Measurements from ENCODE around the gene CARM1. TPM values are rescaled to one million over a fixed set of nuclear protein-coding genes. Genes with fewer than 3 reads are reported as not detected.
"Not testable (repeated sequence)": the region's sequence is repeated elsewhere in the genome, so short reads cannot be mapped to it uniquely, and the experiment has no call there.

Gene CARM1
- total and polyA plus RNA-seq, 2 donors, result 19.1 to 55.7 TPM

DNA sequence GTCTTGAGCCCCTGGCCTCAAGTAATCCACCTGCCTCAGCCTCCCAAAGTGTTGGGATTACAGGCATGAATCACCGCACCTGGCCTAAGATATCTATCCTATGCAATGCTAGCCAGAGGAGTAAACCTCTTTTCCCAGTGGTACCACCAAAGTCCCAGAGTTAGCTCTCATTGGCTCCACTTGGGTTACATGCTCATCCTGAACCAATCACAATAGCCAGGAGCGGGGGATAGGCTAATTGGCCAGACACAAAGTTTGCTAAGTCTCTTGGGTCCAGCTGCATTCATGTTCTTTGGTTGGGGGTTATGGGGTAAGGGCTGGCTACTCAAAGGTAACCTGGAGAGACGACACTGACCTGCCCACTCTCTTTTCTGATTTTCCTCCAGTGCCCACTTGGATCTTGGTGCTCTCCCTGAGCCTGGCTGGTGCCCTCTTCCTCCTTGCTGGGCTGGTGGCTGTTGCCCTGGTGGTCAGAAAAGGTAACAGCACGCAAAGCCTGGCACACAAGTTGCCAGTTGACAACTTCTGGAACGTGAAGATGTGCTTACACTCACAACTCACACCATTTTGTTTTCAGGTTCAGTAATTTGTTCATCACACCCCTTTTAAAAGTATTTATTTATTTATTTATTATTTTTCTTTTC, 15.4 kb upstream of the CARM1 start:
- no peaks in the 10 kb centered on the region for H3K36me3 ChIP-seq (ENCODE audit: insufficient read depth)
- DNase-seq (ENCODE audit: extremely low spot score), result no peak
- H3K4me3 ChIP-seq (ENCODE audit: low read depth, low read length), result no peak overlapping the region
- H3K27ac ChIP-seq (ENCODE audit: low read depth), result no peak overlapping the region
- no peaks in the 10 kb centered on the region for H3K4me1 ChIP-seq (ENCODE audit: insufficient read depth)
- WGBS, result 82% methylated on average over 5 of the region's 5 CpGs

DNA sequence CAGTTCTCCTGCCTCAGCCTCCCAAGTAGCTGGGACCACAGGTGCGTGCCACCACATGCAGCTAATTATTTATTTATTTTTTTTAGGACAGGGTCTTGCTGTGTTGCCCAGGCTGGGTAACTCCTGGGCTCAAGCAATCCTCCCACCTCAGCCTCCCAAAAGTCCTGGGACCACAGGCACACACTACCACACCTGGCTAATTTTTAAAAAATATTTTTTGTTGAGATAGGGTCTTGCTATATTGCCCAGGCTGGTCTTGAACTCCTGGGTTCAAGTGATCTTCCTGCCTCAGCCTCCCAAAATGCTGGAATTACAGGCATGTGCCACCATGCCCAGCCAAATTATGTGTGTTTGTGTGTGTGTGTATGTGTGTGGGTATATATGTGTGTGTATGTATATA, 14.5 kb upstream of the CARM1 start:
- WGBS, result 97% methylated on average over 1 of the region's 1 CpG
- not testable (repeated sequence) for H3K36me3 ChIP-seq (ENCODE audit: insufficient read depth); H3K27ac ChIP-seq (ENCODE audit: low read depth); H3K4me3 ChIP-seq (ENCODE audit: low read depth, low read length); H3K4me1 ChIP-seq (ENCODE audit: insufficient read depth); DNase-seq (ENCODE audit: extremely low spot score)

DNA sequence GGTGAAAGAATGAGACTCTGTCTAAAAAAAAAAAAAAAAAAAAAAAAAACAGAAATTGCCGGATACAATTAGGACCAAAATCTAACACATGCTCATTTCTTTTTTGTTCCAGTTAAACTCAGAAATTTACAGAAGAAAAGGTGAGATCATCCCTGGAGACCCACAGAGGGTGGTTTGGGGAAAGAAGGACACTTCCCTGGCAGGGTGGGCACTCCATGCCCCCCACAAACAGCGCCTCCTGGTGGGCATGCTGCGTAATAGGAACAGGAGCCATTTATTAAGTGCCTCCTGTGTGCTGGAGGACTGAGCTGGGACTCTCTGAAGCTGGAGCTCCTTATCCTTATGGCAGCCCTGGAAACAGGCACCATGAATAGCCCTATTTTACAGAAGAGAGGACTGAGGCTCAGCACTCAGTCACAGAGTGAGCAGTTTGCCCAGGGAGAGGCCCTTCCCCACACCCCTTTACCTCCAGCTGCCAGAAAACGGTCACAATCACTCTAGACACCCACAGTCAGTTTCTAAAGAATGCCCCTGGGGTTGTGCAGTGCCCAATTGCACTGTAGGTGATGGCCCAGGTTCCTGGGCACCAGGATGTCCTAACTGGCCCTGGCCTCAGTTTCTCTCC, 13.0 kb upstream of the CARM1 start:
- 50% methylated on average over 4 of the region's 4 CpGs for WGBS
- Histone ChIP-seq H3K36me3 (ENCODE audit: insufficient read depth) (no peaks in the 10 kb centered on the region), H3K27ac (ENCODE audit: low read depth) (no peak overlapping the region), H3K4me1 (ENCODE audit: insufficient read depth) (no peaks in the 10 kb centered on the region), H3K4me3 (ENCODE audit: low read depth, low read length) (no peak overlapping the region)
- no peak for DNase-seq (ENCODE audit: extremely low spot score)

DNA sequence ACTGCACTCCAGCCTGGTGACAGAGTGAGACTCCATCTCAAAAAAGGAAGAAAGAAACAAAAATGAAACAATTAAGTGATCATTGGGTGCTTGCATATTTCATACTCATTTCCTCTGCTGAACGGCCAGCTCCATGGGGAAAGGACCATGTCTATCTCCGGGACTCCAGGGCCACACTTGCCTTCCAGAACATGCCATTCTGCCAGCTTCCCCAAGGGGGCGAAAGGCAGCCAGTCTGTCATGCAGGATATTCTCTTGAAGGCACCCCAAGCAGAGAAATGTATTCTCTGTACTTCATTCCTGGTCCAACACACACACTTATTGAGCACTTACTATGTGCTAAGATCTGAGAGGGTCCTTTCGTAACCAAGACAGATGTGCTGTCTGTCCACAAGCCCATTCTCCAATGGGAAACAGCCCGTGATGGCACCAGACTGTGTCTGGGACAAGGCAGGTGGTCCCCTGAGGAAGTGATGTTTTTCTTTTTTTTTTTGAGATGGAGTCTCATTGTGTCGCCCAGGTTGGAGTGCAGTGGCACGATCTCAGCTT, 10.2 kb upstream of the CARM1 start:
- 74% methylated on average over 7 of the region's 7 CpGs for WGBS
- H3K4me1 ChIP-seq (ENCODE audit: insufficient read depth), result no peaks in the 10 kb centered on the region
- no peak overlapping the region for H3K4me3 ChIP-seq (ENCODE audit: low read depth, low read length)
- no peak for DNase-seq (ENCODE audit: extremely low spot score)
- H3K36me3 ChIP-seq (ENCODE audit: insufficient read depth), result no peaks in the 10 kb centered on the region
- no peak overlapping the region for H3K27ac ChIP-seq (ENCODE audit: low read depth)

DNA sequence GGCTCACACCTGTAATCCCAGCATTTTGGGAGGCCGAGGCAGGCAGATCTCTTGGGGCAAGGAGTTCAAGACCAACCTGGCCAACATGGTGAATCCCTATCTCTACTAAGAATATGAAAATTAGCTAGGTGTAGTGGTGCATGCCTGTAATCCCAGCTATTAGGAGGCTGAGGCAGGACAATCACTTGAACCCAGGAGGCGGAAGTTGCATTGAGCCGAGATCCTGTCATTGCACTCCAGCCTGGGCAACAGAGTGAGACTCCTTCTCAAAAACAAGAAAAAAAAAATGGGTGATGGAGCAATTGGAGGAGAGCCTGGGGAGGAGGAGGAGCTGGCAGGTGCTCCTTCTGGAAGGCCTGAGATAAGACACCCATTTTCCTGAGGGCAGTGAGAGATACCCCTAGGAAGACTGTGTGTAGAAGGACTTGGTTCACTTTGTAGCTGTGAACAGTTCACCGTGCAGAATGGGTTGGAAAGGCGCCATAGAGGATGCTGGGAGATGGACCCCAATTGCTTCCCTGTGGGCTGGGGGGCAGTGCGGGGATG, 8.7 kb upstream of the CARM1 start:
- WGBS, result 83% methylated on average over 6 of the region's 6 CpGs
- H3K4me1 ChIP-seq (ENCODE audit: insufficient read depth), result no peaks in the 10 kb centered on the region
- no peak overlapping the region for H3K4me3 ChIP-seq (ENCODE audit: low read depth, low read length)
- DNase-seq (ENCODE audit: extremely low spot score), result no peak
- H3K36me3 ChIP-seq (ENCODE audit: insufficient read depth), result no peaks in the 10 kb centered on the region
- no peak overlapping the region for H3K27ac ChIP-seq (ENCODE audit: low read depth)

DNA sequence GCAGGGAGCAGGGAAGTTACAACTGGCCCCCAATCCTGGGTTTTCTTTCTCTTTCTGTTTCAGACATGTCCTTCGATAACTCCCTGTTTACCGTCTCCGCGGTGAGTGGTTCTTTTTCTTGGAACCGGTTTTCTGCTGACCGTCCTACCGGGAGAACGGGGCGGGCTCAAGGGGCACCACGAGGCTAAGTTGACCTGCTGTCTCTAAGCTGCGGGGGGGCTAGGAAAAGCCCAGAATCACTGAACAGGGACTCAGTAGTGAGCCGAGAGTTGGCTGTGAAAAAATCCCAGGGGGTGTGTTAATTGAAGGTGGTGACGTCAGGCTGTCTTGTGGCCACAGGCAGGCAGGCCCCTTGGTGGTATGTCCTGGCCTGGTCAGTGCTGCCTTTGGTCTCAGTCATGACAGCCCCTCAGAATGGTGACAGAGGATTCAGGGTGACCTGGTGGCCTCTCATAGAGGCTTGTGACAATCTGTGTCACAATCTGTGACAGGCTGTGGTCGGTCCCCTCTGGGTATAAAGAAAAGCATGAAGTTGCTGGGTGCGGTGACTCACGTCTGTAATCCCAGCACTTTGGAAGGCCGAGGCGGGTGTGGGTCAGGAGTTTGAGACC, 8.1 kb upstream of the CARM1 start:
- no peak overlapping the region for H3K4me3 ChIP-seq (ENCODE audit: low read depth, low read length)
- H3K4me1 ChIP-seq (ENCODE audit: insufficient read depth), result no peaks in the 10 kb centered on the region
- 63% methylated on average over 18 of the region's 18 CpGs for WGBS
- no peak for DNase-seq (ENCODE audit: extremely low spot score)
- no peaks in the 10 kb centered on the region for H3K36me3 ChIP-seq (ENCODE audit: insufficient read depth)
- H3K27ac ChIP-seq (ENCODE audit: low read depth), result peak overlapping the region; percentile 14

DNA sequence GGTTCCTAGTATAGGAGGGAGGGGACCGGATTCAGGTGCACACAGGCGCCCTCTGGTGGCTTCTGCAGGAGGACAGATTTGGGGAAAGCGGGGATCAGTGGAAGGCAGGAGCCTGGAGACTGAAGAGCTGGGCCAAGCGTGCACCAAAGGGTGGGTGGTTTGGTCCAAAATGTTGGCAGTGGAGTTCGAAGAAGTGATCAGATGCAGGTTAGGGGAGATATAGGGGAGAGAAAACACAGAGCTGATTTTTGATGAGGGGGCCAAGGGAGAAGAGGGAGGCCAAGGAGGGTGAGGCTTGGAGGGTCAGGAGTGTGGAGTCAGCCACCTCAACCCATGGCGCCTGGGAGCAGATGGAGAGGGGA, 6.8 kb upstream of the CARM1 start:
- Histone ChIP-seq H3K36me3 (ENCODE audit: insufficient read depth) (no peaks in the 10 kb centered on the region), H3K27ac (ENCODE audit: low read depth) (no peak overlapping the region), H3K4me1 (ENCODE audit: insufficient read depth) (no peaks in the 10 kb centered on the region), H3K4me3 (ENCODE audit: low read depth, low read length) (no peak overlapping the region)
- WGBS, result 13% methylated on average over 6 of the region's 6 CpGs
- no peak for DNase-seq (ENCODE audit: extremely low spot score)

DNA sequence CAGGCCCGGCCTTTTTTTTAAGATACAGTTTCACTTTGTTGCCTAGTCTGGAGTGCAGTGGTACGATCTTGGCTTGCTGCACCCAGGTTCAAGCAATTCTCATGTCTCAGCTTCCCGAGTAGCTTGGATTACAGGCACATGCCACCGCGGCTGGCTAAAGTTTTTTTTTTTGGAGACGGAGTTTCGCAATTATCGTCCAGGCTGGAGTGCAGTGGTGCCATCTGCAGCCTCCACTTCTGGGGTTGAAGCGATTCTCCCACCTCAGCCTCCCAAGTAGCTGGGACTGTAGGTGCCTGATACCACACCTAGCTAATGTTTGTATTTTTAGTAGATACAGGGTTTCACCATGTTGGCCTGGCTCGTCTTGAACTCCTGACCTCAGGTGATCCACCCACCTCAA, 4.9 kb upstream of the CARM1 start:
- H3K4me3 ChIP-seq (ENCODE audit: low read depth, low read length), result no peak overlapping the region
- 90% methylated on average over 10 of the region's 10 CpGs for WGBS
- H3K4me1 ChIP-seq (ENCODE audit: insufficient read depth), result no peaks in the 10 kb centered on the region
- no peak for DNase-seq (ENCODE audit: extremely low spot score)
- H3K36me3 ChIP-seq (ENCODE audit: insufficient read depth), result no peaks in the 10 kb centered on the region
- no peak overlapping the region for H3K27ac ChIP-seq (ENCODE audit: low read depth)

DNA sequence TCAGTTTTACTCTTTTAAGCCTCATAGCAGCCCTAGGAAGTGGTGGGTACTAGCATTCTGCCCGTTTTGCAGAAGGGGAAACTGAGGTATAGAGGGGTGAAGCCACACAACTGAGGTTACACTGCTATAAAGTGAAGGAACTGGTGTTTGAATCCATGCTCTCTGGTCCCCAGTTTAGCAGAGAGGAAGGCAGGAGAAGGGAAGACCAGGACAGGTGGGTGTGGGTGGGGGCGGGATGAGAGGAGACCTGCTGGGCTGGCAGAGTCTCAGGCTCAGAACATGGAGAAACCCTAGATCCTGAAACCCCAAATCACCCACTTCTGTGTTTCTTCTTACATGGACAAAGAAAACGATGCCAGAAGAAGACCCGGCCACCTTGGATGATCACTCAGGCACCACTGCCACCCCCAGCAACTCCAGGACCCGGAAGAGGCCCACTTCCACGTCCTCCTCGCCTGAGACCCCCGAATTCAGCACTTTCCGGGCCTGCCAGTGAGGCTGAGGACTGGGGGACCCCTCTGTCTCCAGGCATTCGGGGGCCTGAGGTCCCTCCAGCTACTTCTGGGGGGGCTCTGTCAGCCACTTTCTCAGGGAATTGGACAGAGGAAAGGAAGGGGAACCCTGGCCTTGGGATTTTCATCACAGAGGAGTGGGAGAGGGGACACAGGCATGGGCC, 2.3 kb upstream of the CARM1 start:
- Histone ChIP-seq H3K36me3 (ENCODE audit: insufficient read depth) (no peaks in the 10 kb centered on the region), H3K4me3 (ENCODE audit: low read depth, low read length) (no peak overlapping the region), H3K4me1 (ENCODE audit: insufficient read depth) (peaks cover 2% of the 10 kb centered on the region), H3K27ac (ENCODE audit: low read depth) (no peak overlapping the region)
- 95% methylated on average over 10 of the region's 10 CpGs for WGBS
- no peak for DNase-seq (ENCODE audit: extremely low spot score)

DNA sequence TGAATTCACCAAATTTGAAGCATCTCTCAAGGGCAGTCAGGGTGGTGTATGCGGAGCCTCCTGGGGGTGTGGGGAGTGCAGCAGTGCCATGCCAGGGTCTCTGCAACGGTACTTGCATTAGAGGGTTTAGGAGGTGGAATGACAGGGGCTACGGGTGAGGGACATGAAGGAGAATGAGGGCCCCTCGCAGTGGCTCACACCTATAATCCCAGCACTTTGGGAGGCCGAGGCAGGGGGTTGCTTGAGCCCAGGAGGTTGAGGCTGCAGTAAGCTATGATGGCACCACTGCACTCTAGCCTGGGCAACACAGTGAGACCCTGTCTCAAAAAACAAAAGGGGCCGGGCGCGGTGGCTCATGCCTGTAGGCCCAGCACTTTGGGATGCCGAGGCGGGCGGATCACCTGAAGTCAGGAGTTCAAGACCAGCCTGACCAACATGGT, 1.5 kb upstream of the CARM1 start:
- H3K27ac ChIP-seq (ENCODE audit: low read depth); H3K36me3 ChIP-seq (ENCODE audit: insufficient read depth); H3K4me1 ChIP-seq (ENCODE audit: insufficient read depth); H3K4me3 ChIP-seq (ENCODE audit: low read depth, low read length); DNase-seq (ENCODE audit: extremely low spot score): not testable (repeated sequence)
- WGBS, result 92% methylated on average over 11 of the region's 11 CpGs

DNA sequence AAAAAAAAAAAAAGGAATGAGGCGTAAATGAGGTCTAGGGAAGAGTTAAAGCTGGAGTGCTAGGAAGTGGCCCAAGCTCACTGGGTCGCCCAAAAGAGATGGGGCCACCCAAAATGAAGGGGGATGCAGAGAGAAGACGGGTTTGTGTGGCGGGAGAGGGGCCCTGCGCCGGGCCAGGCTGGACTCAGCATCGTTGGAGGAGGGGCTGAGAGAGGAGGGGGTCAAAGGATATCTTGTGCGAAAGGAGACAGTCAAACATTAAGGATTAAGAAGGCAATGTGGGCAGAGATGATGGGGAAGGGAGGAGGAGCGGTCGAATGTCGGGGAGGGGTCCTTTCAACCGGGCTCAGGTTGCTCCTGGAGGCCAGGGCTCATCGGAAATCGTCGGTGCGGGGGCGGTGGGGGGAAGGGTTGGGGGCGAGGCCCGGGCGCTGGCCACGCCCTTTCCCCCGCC, 825 bp upstream of the CARM1 start:
- H3K4me3 ChIP-seq (ENCODE audit: low read depth, low read length), result peak overlapping the region; percentile 11
- WGBS, result 1% methylated on average over 22 of the region's 22 CpGs
- H3K36me3 ChIP-seq (ENCODE audit: insufficient read depth), result no peaks in the 10 kb centered on the region
- DNase-seq (ENCODE audit: extremely low spot score), result no peak
- peaks cover 2% of the 10 kb centered on the region for H3K4me1 ChIP-seq (ENCODE audit: insufficient read depth)
- H3K27ac ChIP-seq (ENCODE audit: low read depth), result peak overlapping the region; percentile 2

DNA sequence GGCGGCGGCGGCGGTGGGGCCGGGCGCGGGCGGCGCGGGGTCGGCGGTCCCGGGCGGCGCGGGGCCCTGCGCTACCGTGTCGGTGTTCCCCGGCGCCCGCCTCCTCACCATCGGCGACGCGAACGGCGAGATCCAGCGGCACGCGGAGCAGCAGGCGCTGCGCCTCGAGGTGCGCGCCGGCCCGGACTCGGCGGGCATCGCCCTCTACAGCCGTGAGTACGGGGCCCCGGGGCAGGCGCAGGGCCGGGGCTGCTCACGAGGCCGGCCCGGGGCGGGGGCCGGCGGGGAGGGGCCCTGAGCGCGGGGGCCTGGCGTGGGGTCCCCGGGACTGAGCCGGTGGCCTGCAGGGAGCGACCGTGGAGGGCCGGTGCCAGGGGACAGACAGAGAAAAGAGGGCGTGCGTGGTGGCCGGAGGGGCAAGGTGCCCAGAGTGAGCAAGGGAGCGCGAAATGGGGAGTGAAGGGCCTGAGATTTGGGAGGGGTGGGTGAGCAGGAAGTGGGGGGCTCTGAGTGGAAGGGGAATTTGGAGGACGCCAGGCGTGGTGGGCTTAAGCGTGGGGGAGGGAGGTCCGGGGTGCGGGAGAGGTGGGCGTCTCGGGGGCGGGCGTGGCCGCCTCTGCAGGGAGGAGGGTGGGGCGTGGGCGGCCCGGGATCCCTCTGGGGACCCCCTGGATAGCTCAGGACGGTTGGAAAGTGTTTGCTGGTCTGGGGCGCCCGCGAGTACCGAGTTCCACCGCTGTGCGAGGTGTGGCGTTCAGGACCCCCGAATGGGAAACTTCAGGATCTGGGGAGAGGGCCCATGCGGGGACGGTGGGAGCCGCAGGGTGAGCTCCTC, 575 bp downstream of the CARM1 start:
- Histone ChIP-seq H3K36me3 (ENCODE audit: insufficient read depth) (no peaks in the 10 kb centered on the region), H3K27ac (ENCODE audit: low read depth) (peak overlapping the region; percentile 74), H3K4me3 (ENCODE audit: low read depth, low read length) (peak overlapping the region; percentile 95), H3K4me1 (ENCODE audit: insufficient read depth) (peaks cover 2% of the 10 kb centered on the region)
- no peak for DNase-seq (ENCODE audit: extremely low spot score)
- WGBS, result under 1% methylated on average over 81 of the region's 90 CpGs

All from urinary bladder (tissue), 4 donors.